HG03139 (cell line): ENCODE data around the gene ZNF492.
"Not testable (repeated sequence)": the region's sequence is repeated elsewhere in the genome, so short reads cannot be mapped to it uniquely, and the experiment has no call there.

Experiments
- ATAC-seq: cut with Tn5 transposase; IDR thresholded peaks from one replicate; pipeline ENCODE4 v1.9.1; 2021; ENCODE audit not compliant: unreplicated experiment

The ZNF492 gene

GRCh38 chr19:22617181-22617580 is 16.9 kb upstream of the ZNF492 start:
- not testable (repeated sequence) for ATAC-seq

GRCh38 chr19:22617614-22618320 is 16.4 kb upstream of the ZNF492 start:
- no peak for ATAC-seq

GRCh38 chr19:22619371-22619770 is 14.8 kb upstream of the ZNF492 start:
- ATAC-seq: no peak

GRCh38 chr19:22619932-22620331 is 14.2 kb upstream of the ZNF492 start:
- no peak for ATAC-seq

GRCh38 chr19:22620401-22620800 is 13.7 kb upstream of the ZNF492 start:
- no peak for ATAC-seq

- no peak for ATAC-seq
Observed at GRCh38 chr19:22620912-22621311, 13.2 kb upstream of the ZNF492 start.

GRCh38 chr19:22622020-22622419 is 12.1 kb upstream of the ZNF492 start:
- ATAC-seq: no peak

- ATAC-seq: no peak
Observed at GRCh38 chr19:22622901-22623840, 11.0 kb upstream of the ZNF492 start.

GRCh38 chr19:22623841-22624221 is 10.3 kb upstream of the ZNF492 start:
- no peak for ATAC-seq

GRCh38 chr19:22625266-22626035 is 8.7 kb upstream of the ZNF492 start:
- no peak for ATAC-seq

- no peak for ATAC-seq
Observed at GRCh38 chr19:22627526-22627925, 6.6 kb upstream of the ZNF492 start.

GRCh38 chr19:22628401-22628800 is 5.7 kb upstream of the ZNF492 start:
- ATAC-seq: no peak

- peak; percentile 33 for ATAC-seq
Observed at GRCh38 chr19:22634450-22634827, 315 bp downstream of the ZNF492 start.

- ATAC-seq: not testable (repeated sequence)
Observed at GRCh38 chr19:22685493-22685892, 51.4 kb downstream of the ZNF492 start.

GRCh38 chr19:22702661-22703060 is 68.5 kb downstream of the ZNF492 start:
- ATAC-seq: not testable (repeated sequence)

- not testable (repeated sequence) for ATAC-seq
Observed at GRCh38 chr19:22703096-22703495, 69.0 kb downstream of the ZNF492 start.

- no peak for ATAC-seq
Observed at GRCh38 chr19:22708983-22709382, 74.9 kb downstream of the ZNF492 start.
